ENCODE measurements around the gene CFB.

DNA sequence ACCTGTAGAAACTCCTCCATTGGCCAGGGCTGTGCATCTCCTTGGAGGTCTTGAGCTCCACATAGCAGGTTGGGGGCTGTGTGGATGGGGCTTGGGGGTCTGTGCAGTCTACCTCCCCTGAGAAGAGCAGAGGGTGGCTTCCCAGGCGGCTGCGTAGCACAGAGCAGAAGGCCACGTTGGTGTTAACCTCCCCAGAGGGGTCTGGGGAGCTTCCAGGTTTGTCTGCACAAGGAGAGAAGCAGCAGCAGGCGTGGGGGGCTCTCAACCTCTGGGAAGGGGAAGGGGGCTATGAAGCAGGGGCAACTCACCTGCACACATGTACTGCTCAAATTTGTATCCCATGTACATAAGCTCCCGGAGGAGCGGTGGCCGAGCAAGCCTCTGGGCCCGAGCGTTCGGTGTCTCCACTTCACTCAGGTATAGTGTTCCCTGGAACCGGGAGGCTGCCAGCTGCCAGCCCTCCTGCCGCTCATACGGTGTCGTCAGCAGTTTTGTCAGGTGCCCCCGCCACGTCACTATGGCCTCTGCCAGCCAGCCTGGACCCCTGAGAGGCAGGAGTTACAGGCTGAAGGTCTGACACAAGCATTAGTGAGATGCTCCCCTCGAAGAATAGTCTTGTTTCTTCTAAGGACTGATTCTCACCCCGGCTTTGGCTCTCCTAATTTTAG lies 24.8 kb downstream of the CFB start:
- TF ChIP-seq, protein P1, sequence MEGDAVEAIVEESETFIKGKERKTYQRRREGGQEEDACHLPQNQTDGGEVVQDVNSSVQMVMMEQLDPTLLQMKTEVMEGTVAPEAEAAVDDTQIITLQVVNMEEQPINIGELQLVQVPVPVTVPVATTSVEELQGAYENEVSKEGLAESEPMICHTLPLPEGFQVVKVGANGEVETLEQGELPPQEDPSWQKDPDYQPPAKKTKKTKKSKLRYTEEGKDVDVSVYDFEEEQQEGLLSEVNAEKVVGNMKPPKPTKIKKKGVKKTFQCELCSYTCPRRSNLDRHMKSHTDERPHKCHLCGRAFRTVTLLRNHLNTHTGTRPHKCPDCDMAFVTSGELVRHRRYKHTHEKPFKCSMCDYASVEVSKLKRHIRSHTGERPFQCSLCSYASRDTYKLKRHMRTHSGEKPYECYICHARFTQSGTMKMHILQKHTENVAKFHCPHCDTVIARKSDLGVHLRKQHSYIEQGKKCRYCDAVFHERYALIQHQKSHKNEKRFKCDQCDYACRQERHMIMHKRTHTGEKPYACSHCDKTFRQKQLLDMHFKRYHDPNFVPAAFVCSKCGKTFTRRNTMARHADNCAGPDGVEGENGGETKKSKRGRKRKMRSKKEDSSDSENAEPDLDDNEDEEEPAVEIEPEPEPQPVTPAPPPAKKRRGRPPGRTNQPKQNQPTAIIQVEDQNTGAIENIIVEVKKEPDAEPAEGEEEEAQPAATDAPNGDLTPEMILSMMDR (conservative IDR thresholded peaks at IDR 0.05 in 1 of 2, IDR thresholded peaks at IDR 0.05 in 1 of 2; ENCODE audit: extremely low read depth in 1 of 2, insufficient read depth in 1 of 2, low read depth in 1 of 2, low read length in 2 of 2) = no peak
- TF ChIP-seq EZH2 (IDR thresholded peaks at IDR 0.05; ENCODE audit: borderline replicate concordance, low read length) = no peak
